ENCODE data around the gene ZDHHC19.

GRCh38 chr3:196193736-196194541, 17.3 kb downstream of the ZDHHC19 start:
- TF ChIP-seq CTCF (IDR thresholded peaks at IDR 0.05; ENCODE audit: poor library complexity), result no peak
- TF ChIP-seq EZH2 (IDR thresholded peaks at IDR 0.05; ENCODE audit: borderline replicate concordance), result no peak
- TF ChIP-seq EZH2phosphoT487 (IDR thresholded peaks at IDR 0.05; ENCODE audit: low read depth, severe bottlenecking, unreplicated experiment), result no peak
